ENCODE data around the gene PXDN.

The PXDN gene

DNA sequence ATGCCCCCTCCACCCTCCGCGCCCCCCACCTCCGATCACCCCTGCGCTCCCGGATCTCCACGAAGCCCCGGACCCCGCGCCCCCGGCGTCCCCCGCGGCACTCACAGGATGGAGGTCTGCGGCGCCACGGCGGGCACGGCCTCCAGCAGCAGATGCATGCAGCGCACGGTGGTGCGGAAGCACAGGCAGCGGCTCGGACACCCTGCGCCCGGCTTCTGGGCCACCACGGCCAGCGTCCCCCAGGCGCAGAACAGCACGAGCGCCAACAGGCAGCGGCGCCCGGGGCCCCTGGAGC, 217 bp downstream of the PXDN start (continued):
- TF ChIP-seq ZIC2 (tag by site-specific recombination; IDR thresholded peaks at IDR 0.05) = peak; percentile 68
- TF ChIP-seq KLF10 (tag by site-specific recombination; IDR thresholded peaks at IDR 0.05) = no peak
- TF ChIP-seq SALL2 (tag by site-specific recombination; IDR thresholded peaks at IDR 0.05; ENCODE audit: borderline replicate concordance) = no peak
- TF ChIP-seq, protein P1, sequence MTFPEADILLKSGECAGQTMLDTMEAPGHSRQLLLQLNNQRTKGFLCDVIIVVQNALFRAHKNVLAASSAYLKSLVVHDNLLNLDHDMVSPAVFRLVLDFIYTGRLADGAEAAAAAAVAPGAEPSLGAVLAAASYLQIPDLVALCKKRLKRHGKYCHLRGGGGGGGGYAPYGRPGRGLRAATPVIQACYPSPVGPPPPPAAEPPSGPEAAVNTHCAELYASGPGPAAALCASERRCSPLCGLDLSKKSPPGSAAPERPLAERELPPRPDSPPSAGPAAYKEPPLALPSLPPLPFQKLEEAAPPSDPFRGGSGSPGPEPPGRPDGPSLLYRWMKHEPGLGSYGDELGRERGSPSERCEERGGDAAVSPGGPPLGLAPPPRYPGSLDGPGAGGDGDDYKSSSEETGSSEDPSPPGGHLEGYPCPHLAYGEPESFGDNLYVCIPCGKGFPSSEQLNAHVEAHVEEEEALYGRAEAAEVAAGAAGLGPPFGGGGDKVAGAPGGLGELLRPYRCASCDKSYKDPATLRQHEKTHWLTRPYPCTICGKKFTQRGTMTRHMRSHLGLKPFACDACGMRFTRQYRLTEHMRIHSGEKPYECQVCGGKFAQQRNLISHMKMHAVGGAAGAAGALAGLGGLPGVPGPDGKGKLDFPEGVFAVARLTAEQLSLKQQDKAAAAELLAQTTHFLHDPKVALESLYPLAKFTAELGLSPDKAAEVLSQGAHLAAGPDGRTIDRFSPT (tag by site-specific recombination; IDR thresholded peaks at IDR 0.05) = no peak
- TF ChIP-seq, protein P2, sequence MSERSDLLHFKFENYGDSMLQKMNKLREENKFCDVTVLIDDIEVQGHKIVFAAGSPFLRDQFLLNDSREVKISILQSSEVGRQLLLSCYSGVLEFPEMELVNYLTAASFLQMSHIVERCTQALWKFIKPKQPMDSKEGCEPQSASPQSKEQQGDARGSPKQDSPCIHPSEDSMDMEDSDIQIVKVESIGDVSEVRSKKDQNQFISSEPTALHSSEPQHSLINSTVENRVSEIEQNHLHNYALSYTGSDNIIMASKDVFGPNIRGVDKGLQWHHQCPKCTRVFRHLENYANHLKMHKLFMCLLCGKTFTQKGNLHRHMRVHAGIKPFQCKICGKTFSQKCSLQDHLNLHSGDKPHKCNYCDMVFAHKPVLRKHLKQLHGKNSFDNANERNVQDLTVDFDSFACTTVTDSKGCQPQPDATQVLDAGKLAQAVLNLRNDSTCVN (tag by site-specific recombination; optimal IDR thresholded peaks at IDR 0.05) = peak; percentile 55
- TF ChIP-seq KLF16 (tag by site-specific recombination; IDR thresholded peaks at IDR 0.05) = no peak
- no peak for TF ChIP-seq ZNF596 (tag by site-specific recombination; IDR thresholded peaks at IDR 0.05)
- no peak for TF ChIP-seq ZFP41 (tag by site-specific recombination; IDR thresholded peaks at IDR 0.05; ENCODE audit: borderline replicate concordance)

- CTCF ChIA-PET = no interaction called here
- Histone ChIP-seq H3K4me3 (ENCODE audit: low read depth, low read length) (peak overlapping the region; percentile 45), H3K36me3 (ENCODE audit: control insufficient read depth in 2 of 2, insufficient read depth in 1 of 2, low read length in 2 of 2) (peaks cover 0 to 3% of the 10 kb centered on the region in 2 experiments; a peak in 1 of 3 replicates), H3K4me1 (ENCODE audit: control insufficient read depth, insufficient read depth, low read length) (no peaks in the 10 kb centered on the region), H3K27ac (ENCODE audit: extremely low read depth, low read depth, low read length) (peak overlapping the region; percentile 56; the same call in 1 of the 2 replicates), H3K9me3 (ENCODE audit: control insufficient read depth, insufficient read depth, low read depth, low read length) (no peaks in the 10 kb centered on the region)
- POLR2A ChIA-PET = no interaction called here
- TF ChIP-seq ZNF341 (tag by site-specific recombination; IDR thresholded peaks at IDR 0.05; ENCODE audit: low read depth) (peak; percentile 23; the same call in 1 of the 2 replicates), ZNF48 (tag by site-specific recombination; IDR thresholded peaks at IDR 0.05) (no peak), ZNF223 (tag by site-specific recombination; IDR thresholded peaks at IDR 0.05) (no peak), ZSCAN23 (tag by site-specific recombination; IDR thresholded peaks at IDR 0.05) (no peak), ZNF335 (tag by site-specific recombination; conservative IDR thresholded peaks at IDR 0.05) (peak; percentile 57), GLIS2 (tag by site-specific recombination; IDR thresholded peaks at IDR 0.05) (peak; percentile 40; the same call in 1 of the 2 replicates), ZNF157 (tag by site-specific recombination; IDR thresholded peaks at IDR 0.05) (no peak), ZNF138 (tag by site-specific recombination; IDR thresholded peaks at IDR 0.05; ENCODE audit: borderline replicate concordance) (no peak), ZNF610 (tag by site-specific recombination; IDR thresholded peaks at IDR 0.05; ENCODE audit: borderline replicate concordance) (no peak), ZNF404 (tag by site-specific recombination; IDR thresholded peaks at IDR 0.05) (no peak)
- TF ChIP-seq, protein P3, sequence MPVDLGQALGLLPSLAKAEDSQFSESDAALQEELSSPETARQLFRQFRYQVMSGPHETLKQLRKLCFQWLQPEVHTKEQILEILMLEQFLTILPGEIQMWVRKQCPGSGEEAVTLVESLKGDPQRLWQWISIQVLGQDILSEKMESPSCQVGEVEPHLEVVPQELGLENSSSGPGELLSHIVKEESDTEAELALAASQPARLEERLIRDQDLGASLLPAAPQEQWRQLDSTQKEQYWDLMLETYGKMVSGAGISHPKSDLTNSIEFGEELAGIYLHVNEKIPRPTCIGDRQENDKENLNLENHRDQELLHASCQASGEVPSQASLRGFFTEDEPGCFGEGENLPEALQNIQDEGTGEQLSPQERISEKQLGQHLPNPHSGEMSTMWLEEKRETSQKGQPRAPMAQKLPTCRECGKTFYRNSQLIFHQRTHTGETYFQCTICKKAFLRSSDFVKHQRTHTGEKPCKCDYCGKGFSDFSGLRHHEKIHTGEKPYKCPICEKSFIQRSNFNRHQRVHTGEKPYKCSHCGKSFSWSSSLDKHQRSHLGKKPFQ (tag by site-specific recombination; IDR thresholded peaks at IDR 0.05) = no peak
- TF ChIP-seq, protein P4, sequence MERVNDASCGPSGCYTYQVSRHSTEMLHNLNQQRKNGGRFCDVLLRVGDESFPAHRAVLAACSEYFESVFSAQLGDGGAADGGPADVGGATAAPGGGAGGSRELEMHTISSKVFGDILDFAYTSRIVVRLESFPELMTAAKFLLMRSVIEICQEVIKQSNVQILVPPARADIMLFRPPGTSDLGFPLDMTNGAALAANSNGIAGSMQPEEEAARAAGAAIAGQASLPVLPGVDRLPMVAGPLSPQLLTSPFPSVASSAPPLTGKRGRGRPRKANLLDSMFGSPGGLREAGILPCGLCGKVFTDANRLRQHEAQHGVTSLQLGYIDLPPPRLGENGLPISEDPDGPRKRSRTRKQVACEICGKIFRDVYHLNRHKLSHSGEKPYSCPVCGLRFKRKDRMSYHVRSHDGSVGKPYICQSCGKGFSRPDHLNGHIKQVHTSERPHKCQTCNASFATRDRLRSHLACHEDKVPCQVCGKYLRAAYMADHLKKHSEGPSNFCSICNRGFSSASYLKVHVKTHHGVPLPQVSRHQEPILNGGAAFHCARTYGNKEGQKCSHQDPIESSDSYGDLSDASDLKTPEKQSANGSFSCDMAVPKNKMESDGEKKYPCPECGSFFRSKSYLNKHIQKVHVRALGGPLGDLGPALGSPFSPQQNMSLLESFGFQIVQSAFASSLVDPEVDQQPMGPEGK (tag by site-specific recombination; IDR thresholded peaks at IDR 0.05) = peak; percentile 17; the same call in 1 of the 2 replicates
- TF ChIP-seq, protein P5, sequence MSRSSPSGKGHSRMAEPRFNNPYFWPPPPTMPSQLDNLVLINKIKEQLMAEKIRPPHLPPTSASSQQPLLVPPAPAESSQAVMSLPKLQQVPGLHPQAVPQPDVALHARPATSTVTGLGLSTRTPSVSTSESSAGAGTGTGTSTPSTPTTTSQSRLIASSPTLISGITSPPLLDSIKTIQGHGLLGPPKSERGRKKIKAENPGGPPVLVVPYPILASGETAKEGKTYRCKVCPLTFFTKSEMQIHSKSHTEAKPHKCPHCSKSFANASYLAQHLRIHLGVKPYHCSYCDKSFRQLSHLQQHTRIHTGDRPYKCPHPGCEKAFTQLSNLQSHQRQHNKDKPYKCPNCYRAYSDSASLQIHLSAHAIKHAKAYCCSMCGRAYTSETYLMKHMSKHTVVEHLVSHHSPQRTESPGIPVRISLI (tag by site-specific recombination; IDR thresholded peaks at IDR 0.05) = no peak
These were observed 742 bp downstream of the PXDN start for GRCh38 chr2:1743396-1744150.

Data from HEK293 (cell line).